HG03175 (cell line): ENCODE results near the gene STXBP1.
"Not testable (repeated sequence)": the region's sequence is repeated elsewhere in the genome, so short reads cannot be mapped to it uniquely, and the experiment has no call there.

Source experiments
- ATAC-seq: cut with Tn5 transposase; IDR thresholded peaks from one replicate; pipeline ENCODE4 v1.9.1; 2021; ENCODE audit warnings: mild to moderate bottlenecking, moderate library complexity; ENCODE audit not compliant: unreplicated experiment

Gene STXBP1

GRCh38 chr9:127577194-127577593 lies 34.9 kb upstream of the STXBP1 start:
- ATAC-seq, result not testable (repeated sequence)

- ATAC-seq, result peak; percentile 16
Observed at GRCh38 chr9:127578627-127578951, 33.5 kb upstream of the STXBP1 start.

GRCh38 chr9:127578952-127579853 lies 32.9 kb upstream of the STXBP1 start:
- ATAC-seq, result peak; percentile 66

GRCh38 chr9:127580366-127580765 lies 31.7 kb upstream of the STXBP1 start:
- ATAC-seq, result no peak

- no peak for ATAC-seq
Observed at GRCh38 chr9:127580879-127581475, 31.1 kb upstream of the STXBP1 start.

- ATAC-seq, result not testable (repeated sequence)
Observed at GRCh38 chr9:127584474-127584805, 27.6 kb upstream of the STXBP1 start.

GRCh38 chr9:127585161-127585819 lies 26.8 kb upstream of the STXBP1 start:
- ATAC-seq, result no peak

- ATAC-seq, result no peak
Observed at GRCh38 chr9:127586096-127586495, 26.0 kb upstream of the STXBP1 start.

GRCh38 chr9:127586537-127586936 lies 25.5 kb upstream of the STXBP1 start:
- ATAC-seq, result no peak

- ATAC-seq, result no peak
Observed at GRCh38 chr9:127587966-127588365, 24.1 kb upstream of the STXBP1 start.

- no peak for ATAC-seq
Observed at GRCh38 chr9:127588740-127589506, 23.2 kb upstream of the STXBP1 start.

- no peak for ATAC-seq
Observed at GRCh38 chr9:127589955-127590370, 22.1 kb upstream of the STXBP1 start.

GRCh38 chr9:127595611-127596010 lies 16.5 kb upstream of the STXBP1 start:
- ATAC-seq, result no peak

- no peak for ATAC-seq
Observed at GRCh38 chr9:127598839-127599549, 13.1 kb upstream of the STXBP1 start.

- no peak for ATAC-seq
Observed at GRCh38 chr9:127599550-127599891, 12.6 kb upstream of the STXBP1 start.

- ATAC-seq, result no peak
Observed at GRCh38 chr9:127603226-127603625, 8.9 kb upstream of the STXBP1 start.

- no peak for ATAC-seq
Observed at GRCh38 chr9:127606043-127606442, 6.0 kb upstream of the STXBP1 start.

GRCh38 chr9:127608104-127608966 lies 3.7 kb upstream of the STXBP1 start:
- ATAC-seq, result no peak

- no peak for ATAC-seq
Observed at GRCh38 chr9:127611603-127611898, 526 bp upstream of the STXBP1 start.
